ENCODE data around the gene TEAD3. TPM values are rescaled to one million over a fixed set of nuclear protein-coding genes. Genes with fewer than 3 reads are reported as not detected.

The TEAD3 gene
- total RNA-seq, 1 donor = 23.7 TPM

Small RNA genes lying within 50 kb of the gene (small RNA-seq; reads per million reads assigned to genes)
- not detected for gene MIR7111

Other genes with a start within 250 kb of the TEAD3 start
- 14.2 and 16.8 TPM in 2 replicates for gene ZNF76, start 237.3 kb downstream of the TEAD3 start, total RNA-seq
- gene DEF6, start 199.3 kb downstream of the TEAD3 start, total RNA-seq = 0.32 and 1.3 TPM in 2 replicates
- 8.2 and 8.7 TPM in 2 replicates for gene PPARD, start 154.5 kb downstream of the TEAD3 start, total RNA-seq
- 4.5 and 6.5 TPM in 2 replicates for gene FANCE, start 44.7 kb downstream of the TEAD3 start, total RNA-seq
- gene RPL10A, start 28.7 kb downstream of the TEAD3 start, total RNA-seq = 1,513 and 2,144 TPM in 2 replicates
- gene TULP1, start 15.8 kb upstream of the TEAD3 start, total RNA-seq = not detected in 2 replicates
- 1.3 and 3.2 TPM in 2 replicates for gene FKBP5, start 191.8 kb upstream of the TEAD3 start, total RNA-seq
- 0.43 TPM in 1 of 2 replicates, not detected in the other for gene ARMC12, start 240.0 kb upstream of the TEAD3 start, total RNA-seq